ENCODE results near the gene GLUD1.

GRCh38 chr10:87054373-87055295 is 40.0 kb downstream of the GLUD1 start:
- TF ChIP-seq CTCF (IDR thresholded peaks at IDR 0.05), result no peak
- TF ChIP-seq POLR2A (IDR thresholded peaks at IDR 0.05), result no peak
